ENCODE measurements around the gene STK32C. TPM values are rescaled to one million over a fixed set of nuclear protein-coding genes. Genes with fewer than 3 reads are reported as not detected.

Gene STK32C
- total and polyA plus RNA-seq, 10 of the 15 experiments (the other 5 are each of a cell fraction or from before 2014, with no cell fraction given), result 1.5 to 18.1 (median 6.4) TPM

- H3K4me2 ChIP-seq (ENCODE audit: control insufficient read depth, insufficient read depth), result no peak overlapping the region
- ChIA-PET SMC1A (ENCODE audit: uncharacterized antibody, unreplicated experiment) (no interaction called here), POLR2A (no interaction called here), RAD21 (ENCODE audit: unreplicated experiment) (no interaction called here), CTCF (no interaction called here)
- BruUV-seq (replicated peaks), result no TSS peak
- no peak overlapping the region for H3K27ac ChIP-seq (ENCODE audit: control insufficient read depth, insufficient read depth)
- no peaks in the 10 kb centered on the region for H4K20me1 ChIP-seq (ENCODE audit: control insufficient read depth, insufficient read depth)
- no peaks in the 10 kb centered on the region for H3K27me3 ChIP-seq (replicated peaks in 1 of 2; ENCODE audit: control insufficient read depth in 2 of 2, insufficient read depth in 2 of 2, low read length in 1 of 2)
- H3K79me2 ChIP-seq (ENCODE audit: control insufficient read depth, insufficient read depth, low read length), result no peaks in the 10 kb centered on the region
- H3K4me3 ChIP-seq, result no peak overlapping the region
- ATAC-seq, result no peak
- no peaks in the 10 kb centered on the region for H3K36me3 ChIP-seq (ENCODE audit: control insufficient read depth in 2 of 2, insufficient read depth in 2 of 2, low read length in 1 of 2)
- no peak overlapping the region for H3K9ac ChIP-seq (ENCODE audit: control insufficient read depth, insufficient read depth, low read length)
- intact Hi-C loops (cut with micrococcal nuclease; ENCODE audit: unreplicated experiment), result no loop called here
- no peak overlapping the region for H2AFZ ChIP-seq (ENCODE audit: control insufficient read depth, low read depth, low read length)
- DNase-seq (ENCODE audit: low read depth, low spot score), result no peak
- no peak for FAIRE-seq
- 48% methylated on average over 19 of the region's 19 CpGs for WGBS (ENCODE audit: insufficient coverage, insufficient replicate concordance, low lambda C conversion rate, missing lambda C conversion rate)
- H3K4me1 ChIP-seq (ENCODE audit: control insufficient read depth, insufficient read depth, low read length), result no peaks in the 10 kb centered on the region
- in situ Hi-C loops (cut with MboI), result no loop called here
- H3K9me3 ChIP-seq (replicated peaks; ENCODE audit: control insufficient read depth, insufficient read depth, low read length), result no peaks in the 10 kb centered on the region; the same call in 2 of the 3 replicates
- no peak for TF ChIP-seq BHLHE40 (IDR thresholded peaks at IDR 0.05; ENCODE audit: borderline replicate concordance in 1 of 2, low read depth in 2 of 2, low read length in 1 of 2)
- no peak for TF ChIP-seq SKIL (IDR thresholded peaks at IDR 0.05; ENCODE audit: low read depth, poor library complexity, severe bottlenecking)
- no peak for TF ChIP-seq GABPA (IDR thresholded peaks at IDR 0.05; ENCODE audit: low read depth)
- no peak for TF ChIP-seq SMAD5 (IDR thresholded peaks at IDR 0.05; ENCODE audit: low read depth)
- TF ChIP-seq HDAC6 (IDR thresholded peaks at IDR 0.05; ENCODE audit: unreplicated experiment), result no peak
- TF ChIP-seq, protein P1, sequence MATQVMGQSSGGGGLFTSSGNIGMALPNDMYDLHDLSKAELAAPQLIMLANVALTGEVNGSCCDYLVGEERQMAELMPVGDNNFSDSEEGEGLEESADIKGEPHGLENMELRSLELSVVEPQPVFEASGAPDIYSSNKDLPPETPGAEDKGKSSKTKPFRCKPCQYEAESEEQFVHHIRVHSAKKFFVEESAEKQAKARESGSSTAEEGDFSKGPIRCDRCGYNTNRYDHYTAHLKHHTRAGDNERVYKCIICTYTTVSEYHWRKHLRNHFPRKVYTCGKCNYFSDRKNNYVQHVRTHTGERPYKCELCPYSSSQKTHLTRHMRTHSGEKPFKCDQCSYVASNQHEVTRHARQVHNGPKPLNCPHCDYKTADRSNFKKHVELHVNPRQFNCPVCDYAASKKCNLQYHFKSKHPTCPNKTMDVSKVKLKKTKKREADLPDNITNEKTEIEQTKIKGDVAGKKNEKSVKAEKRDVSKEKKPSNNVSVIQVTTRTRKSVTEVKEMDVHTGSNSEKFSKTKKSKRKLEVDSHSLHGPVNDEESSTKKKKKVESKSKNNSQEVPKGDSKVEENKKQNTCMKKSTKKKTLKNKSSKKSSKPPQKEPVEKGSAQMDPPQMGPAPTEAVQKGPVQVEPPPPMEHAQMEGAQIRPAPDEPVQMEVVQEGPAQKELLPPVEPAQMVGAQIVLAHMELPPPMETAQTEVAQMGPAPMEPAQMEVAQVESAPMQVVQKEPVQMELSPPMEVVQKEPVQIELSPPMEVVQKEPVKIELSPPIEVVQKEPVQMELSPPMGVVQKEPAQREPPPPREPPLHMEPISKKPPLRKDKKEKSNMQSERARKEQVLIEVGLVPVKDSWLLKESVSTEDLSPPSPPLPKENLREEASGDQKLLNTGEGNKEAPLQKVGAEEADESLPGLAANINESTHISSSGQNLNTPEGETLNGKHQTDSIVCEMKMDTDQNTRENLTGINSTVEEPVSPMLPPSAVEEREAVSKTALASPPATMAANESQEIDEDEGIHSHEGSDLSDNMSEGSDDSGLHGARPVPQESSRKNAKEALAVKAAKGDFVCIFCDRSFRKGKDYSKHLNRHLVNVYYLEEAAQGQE (IDR thresholded peaks at IDR 0.05; ENCODE audit: low read depth, low read length), result no peak
- no peak for TF ChIP-seq YBX1 (IDR thresholded peaks at IDR 0.05)
- no peak for TF ChIP-seq FOS (IDR thresholded peaks at IDR 0.05; ENCODE audit: borderline replicate concordance, extremely low read depth, insufficient read length)
- TF ChIP-seq, protein P2, sequence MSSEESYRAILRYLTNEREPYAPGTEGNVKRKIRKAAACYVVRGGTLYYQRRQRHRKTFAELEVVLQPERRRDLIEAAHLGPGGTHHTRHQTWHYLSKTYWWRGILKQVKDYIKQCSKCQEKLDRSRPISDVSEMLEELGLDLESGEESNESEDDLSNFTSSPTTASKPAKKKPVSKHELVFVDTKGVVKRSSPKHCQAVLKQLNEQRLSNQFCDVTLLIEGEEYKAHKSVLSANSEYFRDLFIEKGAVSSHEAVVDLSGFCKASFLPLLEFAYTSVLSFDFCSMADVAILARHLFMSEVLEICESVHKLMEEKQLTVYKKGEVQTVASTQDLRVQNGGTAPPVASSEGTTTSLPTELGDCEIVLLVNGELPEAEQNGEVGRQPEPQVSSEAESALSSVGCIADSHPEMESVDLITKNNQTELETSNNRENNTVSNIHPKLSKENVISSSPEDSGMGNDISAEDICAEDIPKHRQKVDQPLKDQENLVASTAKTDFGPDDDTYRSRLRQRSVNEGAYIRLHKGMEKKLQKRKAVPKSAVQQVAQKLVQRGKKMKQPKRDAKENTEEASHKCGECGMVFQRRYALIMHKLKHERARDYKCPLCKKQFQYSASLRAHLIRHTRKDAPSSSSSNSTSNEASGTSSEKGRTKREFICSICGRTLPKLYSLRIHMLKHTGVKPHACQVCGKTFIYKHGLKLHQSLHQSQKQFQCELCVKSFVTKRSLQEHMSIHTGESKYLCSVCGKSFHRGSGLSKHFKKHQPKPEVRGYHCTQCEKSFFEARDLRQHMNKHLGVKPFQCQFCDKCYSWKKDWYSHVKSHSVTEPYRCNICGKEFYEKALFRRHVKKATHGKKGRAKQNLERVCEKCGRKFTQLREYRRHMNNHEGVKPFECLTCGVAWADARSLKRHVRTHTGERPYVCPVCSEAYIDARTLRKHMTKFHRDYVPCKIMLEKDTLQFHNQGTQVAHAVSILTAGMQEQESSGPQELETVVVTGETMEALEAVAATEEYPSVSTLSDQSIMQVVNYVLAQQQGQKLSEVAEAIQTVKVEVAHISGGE (CRISPR knock-in tag; IDR thresholded peaks at IDR 0.05), result no peak
- no peak for TF ChIP-seq RUNX3 (IDR thresholded peaks at IDR 0.05; ENCODE audit: low read length)
- TF ChIP-seq ZNF622 (IDR thresholded peaks at IDR 0.05), result no peak
Measured at GRCh38 chr10:132176623-132177500, 130.9 kb downstream of the STK32C start.

All from GM12878 (cell line).